Astrocyte (in vitro differentiated cells and primary cell): ENCODE measurements around the gene MAPK8IP3. TPM values are rescaled to one million over a fixed set of nuclear protein-coding genes. Genes with fewer than 3 reads are reported as not detected.
A peak's percentile ranks its signal among the peaks of the same experiment; 100 is the strongest.

ENCODE experiments used
- DNase-seq: peaks from one replicate; pipeline ENCODE4 v3.0.0-alpha.2; 2010; ENCODE audit warnings: low read depth
- FAIRE-seq: peaks from 2 replicates; lab custom pipeline; 2011; peaks lifted over from hg19 to GRCh38; lab: Jason Lieb, UNC
- H2AFZ ChIP-seq: 2 replicates; pipeline ENCODE4 v1.6.0; 2012; ENCODE audit warnings: low read depth, low read length, inconsistent platforms
- H3K27ac ChIP-seq: 2 replicates; pipeline ENCODE4 v1.5.1; 2011; ENCODE audit warnings: low read depth, low read length, inconsistent platforms
- H3K27me3 ChIP-seq: 2 replicates; pipeline ENCODE4 v1.6.0; 2011; ENCODE audit warnings: low read length, inconsistent platforms; ENCODE audit not compliant: insufficient read depth
- H3K36me3 ChIP-seq: 2 replicates; pipeline ENCODE4 v1.5.1; 2011; ENCODE audit warnings: low read length, inconsistent platforms; ENCODE audit not compliant: insufficient read depth
- H3K4me1 ChIP-seq: 2 replicates; pipeline ENCODE4 v1.5.1; 2011; ENCODE audit warnings: low read length, inconsistent platforms; ENCODE audit not compliant: insufficient read depth
- H3K4me2 ChIP-seq: 2 replicates; pipeline ENCODE4 v1.6.0; 2012; ENCODE audit warnings: low read length, inconsistent platforms
- H3K4me3 ChIP-seq: 2 replicates; pipeline ENCODE4 v1.5.1; 2011; ENCODE audit warnings: low read depth, mild to moderate bottlenecking, low read length, inconsistent platforms; ENCODE audit not compliant: insufficient read depth
- H3K79me2 ChIP-seq: 2 replicates; pipeline ENCODE4 v1.6.0; 2012; ENCODE audit warnings: mild to moderate bottlenecking, low read length, inconsistent platforms; ENCODE audit not compliant: insufficient read depth
- H3K9ac ChIP-seq: 2 replicates; pipeline ENCODE4 v1.6.0; 2012; ENCODE audit warnings: mild to moderate bottlenecking, low read length, inconsistent platforms
- H3K9me3 ChIP-seq: 2 replicates; pipeline ENCODE4 v1.5.1; 2012; ENCODE audit warnings: low read depth, mild to moderate bottlenecking, low read length, inconsistent platforms; ENCODE audit not compliant: insufficient read depth
- H4K20me1 ChIP-seq: 2 replicates; pipeline ENCODE4 v1.6.0; 2012; ENCODE audit warnings: low read length, inconsistent platforms; ENCODE audit not compliant: insufficient read depth
- H3K27ac Mint-ChIP-seq: one replicate; pipeline ENCODE4 v1.8.0; 2021; ENCODE audit warnings: mild to moderate bottlenecking, mixed read lengths; ENCODE audit not compliant: unreplicated experiment
- H3K27me3 Mint-ChIP-seq: one replicate; pipeline ENCODE4 v1.8.0; 2021; ENCODE audit warnings: low read depth, mixed read lengths; ENCODE audit not compliant: unreplicated experiment
- H3K36me3 Mint-ChIP-seq: one replicate; pipeline ENCODE4 v1.8.0; 2021; ENCODE audit warnings: low read depth, mixed read lengths; ENCODE audit not compliant: unreplicated experiment
- H3K4me1 Mint-ChIP-seq: one replicate; pipeline ENCODE4 v1.8.0; 2021; ENCODE audit warnings: low read depth, mixed read lengths; ENCODE audit not compliant: unreplicated experiment
- H3K4me3 Mint-ChIP-seq: one replicate; pipeline ENCODE4 v1.8.0; 2021; ENCODE audit warnings: mild to moderate bottlenecking, moderate library complexity, mixed read lengths; ENCODE audit not compliant: unreplicated experiment
- H3K9me3 Mint-ChIP-seq: one replicate; pipeline ENCODE4 v1.8.0; 2021; ENCODE audit warnings: mild to moderate bottlenecking, mixed read lengths; ENCODE audit not compliant: unreplicated experiment
- CTCF ChIP-seq: IDR thresholded peaks from 2 replicates; pipeline ENCODE4 v1.5.1; 2011; ENCODE audit warnings: low read depth, mild to moderate bottlenecking, inconsistent platforms, low read length, moderate library complexity; ENCODE audit not compliant: insufficient read depth
- EZH2 ChIP-seq: IDR thresholded peaks from 2 replicates; pipeline ENCODE4 v1.6.1; 2012; ENCODE audit warnings: mild to moderate bottlenecking, low read length, inconsistent platforms; ENCODE audit not compliant: insufficient read depth
- total RNA-seq: library from RNA; stranded (reverse); gene quantifications from 2 replicates; pipeline ENCODE4 v1.2.1, GENCODE V29; 2021

The MAPK8IP3 gene
- total RNA-seq, 1 donor from 2014 or later = 92.4 TPM

- peaks cover 51% of the 10 kb centered on the region for H4K20me1 ChIP-seq
- H3K36me3 ChIP-seq = peaks cover 2% of the 10 kb centered on the region
- no peaks in the 10 kb centered on the region for H3K27me3 Mint-ChIP-seq
- H3K4me2 ChIP-seq = no peak overlapping the region
- no peak for TF ChIP-seq CTCF
- no peak for TF ChIP-seq EZH2
- no peak overlapping the region for H3K27ac ChIP-seq
- H3K36me3 Mint-ChIP-seq = peaks cover 2% of the 10 kb centered on the region
- FAIRE-seq = no peak
- H2AFZ ChIP-seq = no peak overlapping the region
- H3K79me2 ChIP-seq = peaks cover 71% of the 10 kb centered on the region
- H3K4me1 ChIP-seq = peaks cover 12% of the 10 kb centered on the region
- H3K27ac Mint-ChIP-seq = no peak overlapping the region
- H3K4me1 Mint-ChIP-seq = peaks cover 9% of the 10 kb centered on the region
- H3K4me3 Mint-ChIP-seq = peak overlapping the region; percentile 61
- no peaks in the 10 kb centered on the region for H3K9me3 ChIP-seq
- H3K4me3 ChIP-seq = no peak overlapping the region
- no peak for DNase-seq
- H3K9me3 Mint-ChIP-seq = no peaks in the 10 kb centered on the region
- no peak overlapping the region for H3K9ac ChIP-seq
- no peaks in the 10 kb centered on the region for H3K27me3 ChIP-seq
Measured at GRCh38 chr16:1784977-1785845, 79.2 kb downstream of the MAPK8IP3 start.

- no peak overlapping the region for H3K27ac Mint-ChIP-seq
- peaks cover 12% of the 10 kb centered on the region for H3K4me1 ChIP-seq
- H3K36me3 ChIP-seq = peaks cover 2% of the 10 kb centered on the region
- no peak overlapping the region for H3K9ac ChIP-seq
- no peaks in the 10 kb centered on the region for H3K9me3 Mint-ChIP-seq
- no peaks in the 10 kb centered on the region for H3K27me3 ChIP-seq
- FAIRE-seq = no peak
- H3K79me2 ChIP-seq = peaks cover 67% of the 10 kb centered on the region
- no peaks in the 10 kb centered on the region for H3K9me3 ChIP-seq
- H2AFZ ChIP-seq = no peak overlapping the region
- peaks cover 2% of the 10 kb centered on the region for H3K36me3 Mint-ChIP-seq
- no peak overlapping the region for H3K4me2 ChIP-seq
- TF ChIP-seq EZH2 (no peak), CTCF (no peak)
- H3K4me3 Mint-ChIP-seq = no peak overlapping the region
- no peaks in the 10 kb centered on the region for H3K27me3 Mint-ChIP-seq
- H3K4me1 Mint-ChIP-seq = peaks cover 9% of the 10 kb centered on the region
- no peak for DNase-seq
- no peak overlapping the region for H3K4me3 ChIP-seq
- H4K20me1 ChIP-seq = peaks cover 46% of the 10 kb centered on the region
- H3K27ac ChIP-seq = no peak overlapping the region
Measured at GRCh38 chr16:1785846-1786170, 79.8 kb downstream of the MAPK8IP3 start.
